ENCODE measurements around the gene EPHA7.

- TF ChIP-seq POLR2A (IDR thresholded peaks at IDR 0.05) (no peak), CTCF (IDR thresholded peaks at IDR 0.05) (no peak)
These were observed 27.4 kb downstream of the EPHA7 start for GRCh38 chr6:93391965-93392364.
